HG02798 (cell line): Measurements from ENCODE around the gene ARFGEF2.

Experiments used
- ATAC-seq: cut with Tn5 transposase; IDR thresholded peaks from one replicate; pipeline ENCODE4 v1.9.1; 2021; ENCODE audit warnings: mild to moderate bottlenecking; ENCODE audit not compliant: unreplicated experiment, poor library complexity

ARFGEF2 gene

DNA sequence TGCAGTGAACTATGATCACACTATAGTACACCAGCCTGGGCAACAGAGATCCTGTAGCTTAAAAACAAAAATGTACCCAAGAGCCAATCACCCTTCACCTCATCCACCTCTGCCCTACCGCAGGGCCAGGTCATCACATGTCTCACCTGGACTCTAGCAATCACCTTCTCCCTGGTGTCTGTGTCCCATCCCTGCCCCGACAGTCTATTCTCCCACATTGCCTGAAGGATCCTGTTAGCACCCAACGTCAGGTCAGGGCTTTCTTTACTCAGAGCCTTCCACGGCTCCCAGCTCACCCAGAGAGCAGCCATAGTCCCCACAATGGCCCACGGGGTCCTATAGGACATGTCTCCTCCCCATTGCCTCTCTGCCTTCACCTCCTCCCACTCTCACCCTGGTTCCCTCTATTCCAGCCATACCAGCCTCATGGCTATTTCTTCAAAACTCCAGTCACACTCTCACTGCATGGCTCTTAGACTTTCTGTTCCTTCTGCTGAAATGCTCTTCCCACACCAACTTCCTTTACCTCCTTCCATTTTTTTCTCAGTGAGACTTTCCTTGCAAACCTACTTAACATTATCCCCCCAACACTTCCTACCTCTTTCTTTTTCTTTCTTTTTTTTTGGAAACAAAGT, 22.5 kb upstream of the ARFGEF2 start:
- ATAC-seq: no peak

DNA sequence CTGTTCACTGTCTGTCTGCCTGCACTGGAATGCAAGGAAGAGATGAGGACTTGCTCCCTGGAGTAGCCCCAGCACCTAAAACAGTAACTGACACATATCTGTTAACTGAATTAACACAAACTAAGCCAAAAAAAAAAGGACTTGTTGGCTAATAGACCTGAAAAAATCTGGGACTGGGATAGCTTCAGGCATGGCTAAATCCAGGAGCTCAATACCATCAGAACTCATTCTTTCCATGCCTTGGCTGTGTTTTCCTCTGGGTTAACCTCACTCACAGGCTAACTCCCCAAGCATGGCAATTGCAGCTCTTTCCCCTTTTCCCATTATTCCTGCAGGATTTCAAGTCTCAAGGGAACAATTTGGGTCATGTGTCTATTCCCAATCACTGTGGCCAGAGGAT, 21.6 kb upstream of the ARFGEF2 start:
- no peak for ATAC-seq

DNA sequence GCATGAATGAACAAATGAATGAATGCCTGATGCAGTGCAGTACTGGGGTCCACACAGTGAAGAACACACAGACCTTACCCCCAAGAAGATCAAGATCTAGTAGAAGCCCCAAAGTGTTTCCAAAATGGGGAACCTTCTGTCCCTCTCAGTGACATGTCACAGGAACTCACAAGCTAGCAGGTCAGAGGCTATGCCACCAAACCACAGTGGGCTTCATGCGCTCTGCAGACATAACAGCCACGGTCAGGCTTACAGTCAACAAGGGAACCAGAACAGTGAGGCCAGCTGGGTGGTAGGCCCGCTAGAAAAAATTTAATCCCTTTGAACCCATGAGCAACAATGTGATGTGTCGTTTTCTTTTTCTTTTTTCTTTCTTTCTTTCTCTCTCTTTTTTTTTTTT, 20.2 kb upstream of the ARFGEF2 start:
- no peak for ATAC-seq

DNA sequence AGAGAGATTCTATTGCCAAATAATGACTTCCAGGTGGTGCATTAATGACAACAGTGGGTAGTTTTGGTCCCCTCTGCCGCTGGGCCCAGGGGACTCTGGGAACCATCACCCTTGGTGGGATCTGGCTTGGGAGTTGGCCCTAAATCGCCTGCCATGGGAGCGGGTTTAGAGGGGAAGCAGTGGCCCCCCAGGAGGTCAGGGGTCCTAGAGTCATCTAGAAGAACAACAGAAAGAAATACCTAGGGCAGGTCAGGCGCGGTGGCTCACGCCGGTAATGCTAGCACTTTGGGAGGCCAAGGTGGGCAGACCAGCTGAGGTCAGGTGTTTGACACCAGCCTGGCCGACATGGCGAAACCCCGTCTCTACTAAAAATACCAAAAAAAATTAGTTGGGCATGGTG, 17.8 kb upstream of the ARFGEF2 start:
- ATAC-seq: no peak

DNA sequence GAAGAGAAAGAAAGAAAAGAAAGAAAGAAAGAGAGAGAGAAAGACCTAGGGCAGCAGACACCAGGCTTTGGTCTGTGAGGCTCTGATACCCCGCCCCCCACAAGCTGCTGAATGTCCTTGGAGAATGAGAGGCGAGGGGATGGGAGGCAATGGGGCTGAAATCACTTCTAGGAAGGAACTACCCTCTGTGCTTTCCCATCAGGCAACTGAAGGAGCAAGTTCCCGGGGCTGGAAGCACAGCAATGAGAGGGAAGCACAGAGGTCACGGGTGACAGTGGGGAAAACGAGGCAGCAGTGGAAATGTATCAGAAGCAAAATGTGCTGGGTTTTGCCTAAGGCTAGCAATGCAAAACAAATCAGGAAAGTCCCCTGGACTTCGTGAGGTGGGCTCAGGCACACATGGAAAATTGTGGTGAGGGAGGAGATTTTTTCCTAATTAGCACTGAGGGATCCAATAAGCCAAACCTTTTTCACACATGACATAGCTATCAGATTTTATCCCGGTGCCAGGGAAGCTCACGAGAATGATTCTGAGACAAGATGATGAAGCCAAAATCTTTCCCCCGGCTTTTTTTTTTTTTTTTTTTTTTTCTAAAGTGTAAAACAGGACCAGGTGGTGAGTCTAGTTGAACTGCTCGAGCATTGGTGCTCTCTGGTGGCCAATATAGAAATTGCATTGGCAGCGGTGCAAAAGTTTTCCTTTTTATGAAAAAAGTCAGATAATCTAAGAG, 16.8 kb upstream of the ARFGEF2 start:
- ATAC-seq: peak; percentile 39

DNA sequence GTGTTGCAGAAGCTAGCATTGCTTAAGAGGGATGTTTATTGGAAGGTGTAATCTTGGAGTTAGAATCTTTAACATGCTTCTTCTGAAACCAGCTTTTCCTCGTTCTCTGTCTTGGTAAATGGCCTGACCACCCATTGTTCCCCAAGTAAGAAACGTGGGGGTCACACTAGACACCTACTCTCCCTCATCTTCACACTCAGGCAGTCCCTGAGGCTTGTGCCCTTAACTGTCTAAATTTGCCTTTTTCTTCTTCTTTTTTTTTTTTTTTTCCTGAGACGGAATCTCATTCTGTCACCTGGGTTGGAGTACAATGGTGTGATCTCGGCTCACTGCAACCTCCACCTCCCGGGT, 16.2 kb upstream of the ARFGEF2 start:
- no peak for ATAC-seq

DNA sequence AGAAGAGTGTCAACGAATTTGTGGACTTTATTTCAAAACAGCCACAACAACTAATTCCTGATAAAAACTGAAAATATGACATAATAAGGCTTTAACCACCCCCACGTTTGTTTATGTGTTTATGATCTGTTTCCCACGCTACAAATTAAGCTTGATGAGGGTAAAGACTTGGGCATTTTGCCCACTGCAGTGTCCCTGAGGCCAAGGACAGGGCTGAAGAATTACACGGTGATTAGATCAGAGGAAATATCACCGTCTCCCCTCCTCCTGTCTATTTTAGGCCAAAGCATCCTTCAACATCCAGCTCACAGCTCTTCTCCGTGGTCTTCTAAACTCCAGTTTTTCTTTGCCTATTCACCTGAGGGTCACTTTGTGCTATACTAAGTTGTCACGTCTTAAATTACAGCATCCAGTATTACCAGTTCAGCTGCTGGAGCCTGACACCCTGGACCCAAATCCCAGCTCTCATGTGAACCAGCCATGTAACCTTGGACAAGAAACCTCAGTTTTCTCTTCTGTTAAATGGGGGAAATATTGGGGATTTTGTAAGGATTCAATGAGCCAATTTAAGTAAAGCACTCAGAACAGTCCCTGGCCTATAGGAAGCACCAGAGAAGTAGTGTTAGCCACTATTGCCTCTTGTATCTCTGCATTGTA, 15.2 kb upstream of the ARFGEF2 start:
- ATAC-seq: no peak

- no peak for ATAC-seq
Observed at GRCh38 chr20:48908656-48909319, 12.7 kb upstream of the ARFGEF2 start.

- ATAC-seq: no peak
Observed at GRCh38 chr20:48909910-48910309, 11.6 kb upstream of the ARFGEF2 start.

- ATAC-seq: no peak
Observed at GRCh38 chr20:48910347-48910781, 11.1 kb upstream of the ARFGEF2 start.

DNA sequence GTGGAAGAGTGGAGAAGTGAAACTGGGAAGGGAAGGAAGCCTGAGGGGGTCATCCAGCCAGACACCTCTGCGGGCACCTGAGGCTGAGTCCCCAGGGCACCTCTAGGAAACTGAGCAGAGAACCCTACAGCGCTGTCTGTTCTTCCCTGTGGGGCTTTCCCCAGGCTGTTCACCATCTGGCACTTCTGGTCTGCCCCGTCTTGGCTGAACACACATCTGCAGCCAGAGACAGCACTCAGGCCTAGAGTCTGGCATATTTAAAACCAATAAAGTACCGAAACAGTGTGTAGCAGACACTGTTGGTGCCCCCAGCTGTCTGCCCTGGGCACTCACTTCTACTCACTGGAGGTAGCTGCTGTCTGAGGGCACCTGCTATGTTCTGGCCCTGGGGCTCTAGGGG, 9.4 kb upstream of the ARFGEF2 start:
- peak; percentile 93 for ATAC-seq

DNA sequence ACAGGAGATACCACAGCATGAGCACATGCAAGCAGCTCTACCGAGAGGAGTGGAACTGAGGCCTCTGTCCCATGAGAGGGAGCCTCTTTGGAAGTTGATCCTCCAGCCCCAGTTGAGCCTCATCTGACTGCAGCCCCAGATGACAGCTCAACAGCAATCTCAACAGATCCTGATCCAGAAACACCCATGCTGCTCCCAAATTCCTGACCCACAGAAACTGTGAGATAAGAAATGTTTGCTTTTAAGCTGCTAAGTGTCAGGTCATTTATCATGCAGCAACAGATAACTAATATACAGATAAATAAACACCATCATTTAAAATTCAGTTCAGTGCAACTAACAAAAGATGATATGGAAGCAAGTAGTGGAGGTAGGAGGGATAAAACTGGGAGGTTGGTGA, 4.8 kb upstream of the ARFGEF2 start:
- no peak for ATAC-seq

- ATAC-seq: no peak
Observed at GRCh38 chr20:48919336-48919881, 2.1 kb upstream of the ARFGEF2 start.

- no peak for ATAC-seq
Observed at GRCh38 chr20:48919882-48920526, 1.5 kb upstream of the ARFGEF2 start.

GRCh38 chr20:48920527-48921167, 864 bp upstream of the ARFGEF2 start:
- ATAC-seq: no peak

DNA sequence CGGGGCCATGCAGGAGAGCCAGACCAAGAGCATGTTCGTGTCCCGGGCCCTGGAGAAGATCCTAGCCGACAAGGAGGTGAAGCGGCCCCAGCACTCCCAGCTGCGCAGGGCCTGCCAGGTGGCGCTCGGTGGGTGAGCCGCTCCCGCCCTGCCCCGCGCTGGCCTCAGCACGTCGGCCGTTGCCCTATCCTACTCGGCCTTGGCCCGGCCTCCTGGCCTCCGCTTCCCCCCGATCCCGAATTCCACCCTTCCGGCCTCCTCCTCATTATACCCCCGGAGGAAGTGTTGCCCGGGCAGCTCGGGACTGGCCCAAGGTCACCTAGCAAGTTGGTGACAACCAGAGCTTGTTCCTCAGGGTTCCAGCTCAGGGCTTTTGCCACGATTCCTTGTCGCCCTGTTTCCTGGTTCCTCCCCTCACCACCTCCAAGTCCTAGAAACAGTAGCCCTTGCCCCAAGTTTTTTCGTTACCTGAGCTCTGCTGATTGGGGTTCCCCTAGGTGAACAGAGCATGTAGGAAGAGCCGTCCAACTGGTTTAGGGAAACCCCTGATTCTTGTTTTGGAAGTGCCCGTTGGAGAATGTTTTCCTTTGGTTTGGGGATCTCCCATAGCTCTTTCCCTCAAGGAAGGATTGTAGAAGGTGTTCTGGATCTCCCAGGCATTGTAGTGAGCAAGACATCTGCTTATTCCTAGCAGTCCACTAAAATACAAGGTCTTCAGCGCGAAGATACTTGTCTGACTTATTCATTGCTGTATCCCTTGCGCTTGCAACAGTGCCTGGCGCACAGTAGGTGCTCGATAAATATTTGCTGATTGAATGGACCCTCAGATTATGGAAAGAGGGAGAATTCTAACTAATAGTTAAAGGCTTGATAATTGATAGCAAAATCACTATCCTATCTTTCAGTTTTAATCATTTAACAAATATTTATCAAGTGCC, 641 bp downstream of the ARFGEF2 start:
- peak; percentile 45 for ATAC-seq

- no peak for ATAC-seq
Observed at GRCh38 chr20:48923149-48923718, 1.7 kb downstream of the ARFGEF2 start.

- ATAC-seq: no peak
Observed at GRCh38 chr20:48924756-48925109, 3.2 kb downstream of the ARFGEF2 start.

DNA sequence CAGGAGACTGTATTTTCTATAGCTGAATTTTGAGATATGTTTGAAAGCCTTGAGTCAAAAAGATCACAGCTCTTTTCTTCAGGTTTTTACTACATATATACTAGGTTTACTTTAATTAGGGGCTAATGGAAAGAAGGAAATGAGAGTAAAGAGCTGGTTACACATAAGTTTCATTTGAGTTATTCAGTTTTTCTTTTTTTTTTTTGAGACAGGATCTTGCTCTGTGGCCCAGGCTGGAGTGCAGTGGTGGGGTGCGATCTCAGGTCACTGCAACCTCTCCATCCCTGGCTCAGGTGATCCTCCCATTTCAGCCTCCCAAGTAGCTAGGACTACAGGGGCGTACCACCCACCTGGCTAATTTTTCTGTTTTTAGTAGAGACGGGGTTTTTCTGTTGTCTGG, 4.8 kb downstream of the ARFGEF2 start:
- no peak for ATAC-seq
